ENCODE data around the gene LCE1D.

Gene LCE1D, protein sequence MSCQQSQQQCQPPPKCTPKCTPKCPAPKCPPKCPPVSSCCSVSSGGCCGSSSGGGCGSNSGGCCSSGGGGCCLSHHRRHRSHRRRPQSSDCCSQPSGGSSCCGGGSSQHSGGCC

DNA sequence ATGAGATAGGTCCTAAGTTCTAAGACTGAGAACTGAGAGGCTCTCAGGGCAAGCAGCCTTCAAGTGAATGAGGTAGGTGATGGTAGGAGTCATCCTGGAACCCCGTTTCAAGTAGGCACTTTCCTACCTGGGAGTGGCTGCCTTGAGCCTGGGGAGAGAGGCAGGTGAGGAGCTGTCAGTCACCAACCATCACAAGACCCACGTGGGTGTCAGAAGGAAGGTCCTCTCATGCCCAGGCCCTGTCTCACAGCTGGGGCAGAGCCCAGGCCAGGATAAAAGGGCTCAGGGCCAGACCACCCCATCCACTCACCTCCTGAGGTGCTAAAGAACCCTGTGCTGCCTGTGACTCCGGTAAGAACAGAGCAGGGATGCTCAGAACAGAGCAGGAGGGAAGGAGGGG lies at the start of gene LCE1D:
Gene LCE1D, plus strand, starts transcription at position 301 of the 400 bp plus-strand sequence. CDS start 1,074 bp downstream, outside the sequence.
- no peak for DNase-seq (ENCODE audit: low read depth in 2 of 2)

DNA sequence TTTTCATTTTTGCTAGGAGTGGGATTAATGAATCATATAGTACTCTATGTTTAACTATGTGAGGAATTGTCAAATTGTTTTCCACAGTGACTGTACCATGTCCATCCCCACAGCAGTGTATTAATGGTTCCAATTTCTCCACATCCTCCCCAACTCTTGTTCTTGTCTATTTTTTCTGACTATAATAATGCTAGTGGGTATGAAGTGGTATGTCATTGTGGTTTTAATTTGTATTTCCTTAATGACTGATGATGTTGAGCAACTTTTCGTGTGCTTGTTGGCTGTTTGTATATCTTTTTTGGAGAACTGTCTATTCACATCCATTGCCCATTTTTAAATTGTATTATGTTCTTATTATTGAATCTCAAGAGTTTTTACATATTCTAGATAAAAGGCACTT lies 48.7 kb upstream of the LCE1D start:
- no peak for DNase-seq (ENCODE audit: low read depth in 2 of 2)

DNA sequence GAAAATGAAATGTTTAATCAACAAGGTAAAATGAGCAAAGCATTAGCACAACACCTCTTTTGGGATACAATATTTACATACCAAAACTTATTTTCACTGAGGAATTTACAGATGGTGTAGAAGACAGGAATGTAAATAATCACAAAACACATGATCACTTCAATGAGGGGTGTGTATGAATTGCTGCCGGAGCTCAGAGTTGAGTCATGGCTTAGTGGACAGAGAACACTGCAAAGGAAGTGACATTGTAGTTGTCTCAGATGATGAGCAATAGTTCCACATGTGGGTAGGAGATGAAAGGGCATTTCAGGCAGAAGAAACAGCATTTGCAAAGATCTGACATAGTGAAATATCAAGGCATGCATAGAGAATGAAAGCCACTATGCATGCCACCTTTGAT lies 44.3 kb upstream of the LCE1D start:
- DNase-seq (ENCODE audit: low read depth in 2 of 2) = no peak

DNA sequence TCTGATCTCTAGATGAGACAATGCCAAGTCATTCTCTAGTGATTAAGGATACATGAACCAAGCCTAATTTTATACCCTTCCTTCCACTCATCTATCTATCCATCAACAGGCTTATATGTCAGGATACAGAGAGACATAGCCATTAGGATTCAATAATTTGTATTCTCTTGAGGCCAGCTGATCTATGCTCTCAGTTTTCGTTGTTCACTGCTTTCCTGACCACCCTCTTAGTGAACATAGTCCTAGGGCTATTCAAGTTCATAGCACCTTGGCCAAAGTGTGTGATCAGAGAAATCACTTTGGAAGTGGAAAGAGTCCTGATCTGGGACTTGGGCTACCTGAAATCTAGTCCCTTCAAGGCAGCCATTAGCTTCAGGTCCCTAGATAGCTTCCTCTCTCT lies 42.9 kb upstream of the LCE1D start:
- no peak for DNase-seq (ENCODE audit: low read depth in 2 of 2)

DNA sequence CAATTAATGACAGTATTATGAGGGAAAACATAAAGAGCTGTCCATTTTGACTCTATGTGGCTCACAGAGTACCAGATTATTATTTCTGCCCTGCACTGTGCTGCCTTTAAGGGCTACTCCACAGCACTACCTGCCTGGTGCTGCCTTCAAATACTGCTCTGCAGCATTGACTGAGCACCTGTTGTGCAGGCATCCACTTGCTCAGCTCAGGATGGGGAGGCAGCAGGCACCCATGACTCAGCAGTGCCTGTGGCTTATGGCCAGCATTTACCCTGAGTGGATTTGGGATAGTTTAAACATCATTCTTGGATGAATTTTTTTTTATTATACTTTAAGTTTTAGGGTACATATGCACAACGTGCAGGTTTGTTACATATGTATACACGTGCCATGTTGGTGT lies 39.6 kb upstream of the LCE1D start:
- DNase-seq (ENCODE audit: low read depth in 2 of 2) = no peak

DNA sequence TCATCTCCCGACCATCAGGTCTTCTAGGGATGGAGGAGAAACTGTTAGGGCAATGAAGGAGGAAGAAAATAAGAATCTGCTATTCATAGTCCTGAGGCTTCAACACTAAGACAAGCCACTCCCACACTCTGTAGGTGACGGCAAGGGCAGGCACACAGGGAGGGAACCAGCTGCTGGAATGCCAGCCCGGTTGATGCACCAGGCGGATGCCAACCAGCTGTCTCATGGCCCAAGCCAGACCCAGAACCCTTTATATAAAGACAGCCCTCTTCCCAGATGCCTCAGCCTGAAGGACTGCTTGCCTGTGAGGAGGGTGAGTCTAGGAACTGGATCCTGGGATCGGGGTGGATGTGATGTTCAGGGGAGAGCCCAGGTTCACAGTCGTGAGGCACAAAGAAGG lies 38.8 kb upstream of the LCE1D start, which contains the start of gene KPRP:
Gene KPRP, plus strand, starts transcription at position 279 of the 400 bp plus-strand sequence. CDS start 1,564 bp downstream, outside the sequence.
- DNase-seq (ENCODE audit: low read depth in 2 of 2) = no peak

DNA sequence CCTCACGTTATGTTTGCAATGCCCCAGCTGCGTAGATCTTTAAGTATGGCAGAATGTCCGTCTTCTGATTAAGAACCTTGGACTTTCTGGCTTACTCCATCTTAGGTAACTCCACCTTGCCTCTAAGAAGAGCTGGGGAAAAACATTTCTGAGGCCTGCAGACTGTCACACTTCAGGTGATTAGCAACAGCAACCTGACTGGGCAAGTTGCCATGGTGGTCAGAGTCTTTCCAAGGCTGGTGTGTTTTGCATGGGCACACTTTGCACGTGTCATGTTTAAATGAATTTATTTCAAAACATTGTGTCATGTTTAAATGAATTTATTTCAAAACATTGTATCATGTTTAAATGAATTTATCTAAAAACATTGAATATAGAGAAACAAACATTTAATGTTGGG lies 37.9 kb upstream of the LCE1D start:
- no peak for DNase-seq (ENCODE audit: low read depth in 2 of 2)

DNA sequence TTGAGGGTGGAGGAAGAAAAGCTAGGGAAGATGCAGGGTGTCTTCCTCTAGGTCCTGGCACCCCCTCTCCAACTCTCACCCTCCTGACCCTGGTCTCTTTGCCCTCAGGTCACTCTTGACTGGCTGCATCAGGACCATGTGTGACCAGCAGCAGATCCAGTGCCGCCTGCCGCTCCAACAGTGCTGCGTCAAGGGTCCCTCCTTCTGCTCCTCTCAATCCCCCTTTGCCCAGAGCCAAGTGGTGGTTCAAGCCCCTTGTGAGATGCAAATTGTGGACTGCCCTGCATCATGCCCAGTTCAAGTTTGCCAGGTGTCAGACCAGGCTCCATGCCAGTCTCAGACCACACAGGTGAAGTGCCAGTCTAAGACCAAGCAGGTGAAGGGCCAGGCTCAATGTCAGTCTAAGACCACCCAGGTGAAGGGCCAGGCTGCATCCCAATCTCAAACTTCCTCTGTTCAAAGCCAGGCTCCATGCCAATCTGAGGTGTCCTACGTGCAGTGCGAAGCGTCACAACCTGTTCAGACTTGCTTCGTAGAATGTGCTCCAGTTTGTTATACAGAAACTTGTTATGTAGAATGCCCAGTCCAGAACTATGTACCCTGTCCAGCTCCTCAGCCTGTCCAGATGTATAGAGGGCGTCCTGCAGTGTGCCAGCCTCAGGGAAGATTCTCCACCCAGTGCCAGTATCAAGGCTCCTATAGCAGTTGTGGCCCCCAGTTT lies 36.9 kb upstream of the LCE1D start:
- no peak for DNase-seq (ENCODE audit: low read depth in 2 of 2)

DNA sequence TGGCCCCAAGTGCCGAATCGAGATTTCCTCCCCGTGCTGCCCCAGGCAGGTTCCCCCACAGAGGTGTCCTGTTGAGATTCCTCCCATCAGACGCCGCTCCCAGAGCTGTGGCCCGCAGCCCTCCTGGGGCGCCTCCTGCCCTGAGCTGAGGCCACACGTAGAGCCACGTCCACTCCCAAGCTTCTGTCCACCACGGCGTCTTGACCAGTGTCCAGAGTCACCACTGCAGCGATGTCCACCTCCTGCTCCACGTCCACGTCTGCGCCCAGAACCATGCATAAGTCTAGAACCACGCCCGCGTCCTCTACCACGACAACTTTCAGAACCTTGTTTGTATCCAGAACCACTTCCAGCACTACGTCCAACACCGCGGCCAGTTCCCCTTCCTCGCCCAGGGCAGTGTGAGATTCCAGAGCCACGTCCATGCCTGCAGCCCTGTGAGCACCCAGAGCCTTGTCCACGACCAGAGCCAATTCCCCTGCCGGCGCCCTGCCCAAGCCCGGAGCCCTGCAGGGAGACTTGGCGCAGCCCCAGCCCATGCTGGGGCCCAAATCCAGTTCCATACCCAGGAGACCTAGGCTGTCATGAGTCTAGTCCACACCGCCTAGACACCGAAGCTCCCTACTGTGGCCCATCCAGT lies 35.9 kb upstream of the LCE1D start:
- DNase-seq (ENCODE audit: low read depth in 2 of 2) = no peak

DNA sequence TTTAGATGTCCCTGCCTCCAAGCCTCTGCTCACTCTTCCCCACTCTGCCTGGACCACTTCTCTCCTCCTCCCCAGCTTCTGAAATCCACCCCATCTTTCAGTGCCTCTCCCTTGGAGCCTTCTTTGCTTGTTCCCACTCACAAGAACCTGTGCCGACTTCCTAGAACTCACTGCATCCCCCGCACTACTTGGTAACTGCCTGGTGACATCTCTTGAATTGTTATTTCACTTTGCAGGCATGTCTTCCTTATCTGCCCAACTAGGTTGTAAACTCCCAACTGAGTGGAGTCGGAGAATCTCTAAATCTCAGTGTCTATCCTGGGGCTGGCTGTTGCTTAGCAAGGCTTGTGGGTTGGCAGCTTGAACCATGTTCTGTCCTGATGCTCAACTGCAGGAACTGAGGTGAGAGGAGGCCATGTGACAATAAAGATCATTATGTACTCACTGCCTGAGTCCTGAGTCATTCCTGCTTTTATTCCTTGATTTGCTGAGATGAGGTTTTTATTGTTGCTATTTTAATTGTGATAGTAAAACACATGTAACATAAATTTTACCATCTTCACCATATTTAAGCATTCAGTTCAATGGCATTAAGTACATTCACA lies 34.8 kb upstream of the LCE1D start:
- DNase-seq (ENCODE audit: low read depth in 2 of 2) = no peak

DNA sequence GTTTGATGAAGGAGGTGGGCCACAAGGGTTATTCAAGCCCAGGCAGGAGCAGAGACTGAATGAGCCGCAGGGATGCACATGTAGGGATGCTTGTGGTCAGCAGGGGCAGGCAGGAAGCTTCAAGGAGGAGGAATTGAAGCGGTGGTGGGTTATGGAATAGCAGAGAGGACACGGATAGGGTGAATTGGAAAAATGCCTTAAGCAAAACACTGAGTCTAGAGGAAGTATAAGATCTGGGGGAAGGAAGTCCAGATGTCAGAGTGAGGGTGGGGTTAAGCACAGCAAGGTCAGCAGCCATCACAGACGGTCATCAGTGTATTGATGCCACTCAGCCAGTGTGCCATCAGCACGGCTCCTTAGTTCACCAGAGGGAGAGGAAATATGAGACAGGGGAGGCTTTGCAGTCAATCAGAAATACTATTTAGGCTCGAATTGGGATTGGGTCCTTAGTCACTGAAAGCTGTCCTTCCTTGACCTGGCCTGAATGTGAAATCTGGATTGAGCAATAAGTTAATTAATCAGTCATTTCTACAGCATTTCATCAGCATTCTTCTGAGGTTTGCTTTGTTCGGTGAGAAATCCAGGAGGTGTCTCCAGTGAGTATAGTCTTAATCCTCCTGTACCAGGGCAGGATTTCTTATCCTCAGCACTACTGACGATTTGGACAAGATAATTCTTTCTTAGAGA lies 27.5 kb upstream of the LCE1D start:
- DNase-seq (ENCODE audit: low read depth in 2 of 2) = no peak

DNA sequence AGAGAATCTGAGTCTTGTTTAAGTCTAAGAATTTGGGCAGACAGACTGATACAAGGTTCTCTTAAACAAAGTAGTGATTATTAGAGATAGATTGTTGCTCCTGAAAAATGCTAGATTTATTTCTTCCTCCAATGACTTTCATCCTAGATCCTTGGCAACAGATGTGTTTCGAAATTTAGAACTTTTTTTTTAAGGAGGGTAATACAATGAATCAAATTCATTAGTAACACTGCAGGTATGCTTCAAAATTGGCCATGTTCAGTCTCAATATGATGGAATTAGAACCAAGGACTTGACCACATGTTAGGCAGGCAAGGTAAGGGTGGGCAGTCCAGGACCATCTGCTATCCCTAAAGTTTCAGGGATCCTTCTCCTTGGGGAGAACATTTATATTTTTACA lies 26.1 kb upstream of the LCE1D start:
- DNase-seq (ENCODE audit: low read depth in 2 of 2) = no peak

DNA sequence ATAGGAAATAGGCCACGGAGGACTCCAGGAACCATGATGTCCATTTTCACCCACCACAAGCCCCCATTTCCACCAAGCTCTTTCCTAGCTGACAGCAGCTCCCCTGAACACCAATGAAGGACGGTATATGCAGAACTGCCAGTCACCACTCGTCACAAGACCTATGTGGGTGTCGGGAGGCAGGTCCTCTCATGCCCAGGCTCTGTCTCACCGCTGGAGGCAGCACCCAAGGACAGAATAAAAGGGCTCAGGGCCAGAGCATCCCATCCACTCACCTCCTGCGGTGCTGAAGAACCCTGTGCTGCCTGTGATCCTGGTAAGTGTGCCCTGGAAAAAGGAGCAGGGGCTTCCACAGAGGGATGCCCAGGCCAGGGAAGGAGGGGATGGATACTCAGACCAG lies 21.6 kb upstream of the LCE1D start, which contains the start of gene LCE1F:
Gene LCE1F, plus strand, starts transcription at position 266 of the 400 bp plus-strand sequence. CDS start 1,232 bp downstream, outside the sequence.
- no peak for DNase-seq (ENCODE audit: low read depth in 2 of 2)

DNA sequence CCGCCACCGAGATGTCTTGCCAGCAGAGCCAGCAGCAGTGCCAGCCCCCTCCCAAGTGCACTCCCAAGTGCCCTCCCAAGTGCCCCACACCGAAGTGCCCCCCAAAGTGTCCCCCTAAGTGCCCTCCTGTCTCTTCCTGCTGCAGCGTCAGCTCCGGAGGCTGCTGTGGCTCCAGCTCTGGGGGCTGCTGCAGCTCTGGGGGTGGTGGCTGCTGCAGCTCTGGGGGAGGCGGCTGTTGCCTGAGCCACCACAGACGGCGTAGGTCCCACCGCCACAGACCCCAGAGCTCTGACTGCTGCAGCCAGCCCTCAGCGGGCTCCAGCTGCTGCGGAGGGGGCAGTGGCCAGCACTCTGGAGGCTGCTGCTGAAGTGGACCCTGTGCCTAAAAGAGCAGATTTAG lies 20.2 kb upstream of the LCE1D start:
- DNase-seq (ENCODE audit: low read depth in 2 of 2) = no peak

DNA sequence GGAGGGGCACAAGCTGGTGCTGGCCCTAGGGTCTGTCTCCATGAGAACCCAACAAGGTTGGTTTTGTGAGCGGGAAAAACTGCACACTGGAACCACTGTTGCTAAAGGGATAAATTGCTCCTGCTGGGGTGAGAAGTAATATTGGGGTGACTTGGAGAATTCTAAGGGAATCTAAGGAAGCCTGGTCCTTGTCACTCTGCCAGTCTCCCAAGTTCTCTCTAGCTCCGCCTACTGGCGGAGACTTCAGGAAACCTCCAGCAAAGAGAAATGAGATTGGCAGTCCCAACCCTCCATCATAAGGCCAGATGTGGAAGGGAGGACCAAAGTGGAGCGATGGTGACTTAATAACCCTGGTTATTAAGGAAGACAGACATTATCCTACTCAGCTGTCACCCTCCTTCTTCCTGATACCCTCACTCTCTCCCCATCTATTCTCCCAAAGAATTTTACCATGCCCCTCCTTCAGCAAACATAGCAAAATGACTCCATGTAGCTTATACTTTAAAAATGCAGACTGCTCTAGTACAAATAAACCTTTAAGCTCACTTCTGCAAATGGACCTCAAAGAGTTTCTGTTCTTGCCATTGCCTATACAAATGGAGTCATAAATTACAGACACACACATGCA lies 18.9 kb upstream of the LCE1D start:
- no peak for DNase-seq (ENCODE audit: low read depth in 2 of 2)

DNA sequence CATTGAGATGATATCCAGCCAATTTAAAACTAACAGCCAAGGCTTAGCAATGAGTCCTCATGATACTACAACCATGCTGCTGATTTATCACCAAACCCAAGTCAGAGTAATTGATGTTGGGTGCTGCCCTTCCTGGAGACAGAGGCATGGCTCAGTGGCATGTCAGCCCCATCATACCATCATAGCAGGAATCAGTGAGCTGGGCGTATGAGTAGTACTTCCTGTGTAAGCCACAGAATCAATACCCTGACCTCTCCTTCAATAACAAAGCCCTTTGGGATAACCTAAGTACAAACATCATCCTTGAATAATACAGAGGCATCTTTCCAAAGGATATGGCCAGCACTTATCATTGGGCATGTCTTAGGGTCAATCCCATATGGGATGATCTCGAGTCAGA lies 13.4 kb upstream of the LCE1D start:
- DNase-seq (ENCODE audit: low read depth in 2 of 2) = no peak

DNA sequence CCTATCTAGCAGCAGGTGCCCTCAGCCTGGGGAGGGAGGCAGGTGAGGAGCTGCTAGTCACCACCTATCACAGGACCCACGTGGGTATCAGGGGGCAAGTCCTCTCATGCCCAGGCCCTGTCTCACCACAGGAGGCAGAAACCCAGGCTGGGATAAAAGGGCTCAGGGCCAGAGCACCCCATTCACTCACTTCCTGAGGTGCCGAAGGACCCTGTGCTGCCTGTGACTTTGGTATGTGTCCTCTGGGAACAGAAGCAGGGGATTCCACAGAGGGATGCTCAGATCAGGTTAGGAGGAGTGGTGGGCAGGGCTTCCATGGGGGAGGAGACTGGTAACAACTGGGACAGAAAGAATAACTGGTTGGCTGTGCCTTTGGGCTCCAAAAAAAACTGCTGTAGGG lies 10.4 kb upstream of the LCE1D start, which contains the start of gene LCE1E:
Gene LCE1E, plus strand, starts transcription at position 181 of the 400 bp plus-strand sequence. CDS start 1,043 bp downstream, outside the sequence.
- DNase-seq (ENCODE audit: low read depth in 2 of 2) = no peak

DNA sequence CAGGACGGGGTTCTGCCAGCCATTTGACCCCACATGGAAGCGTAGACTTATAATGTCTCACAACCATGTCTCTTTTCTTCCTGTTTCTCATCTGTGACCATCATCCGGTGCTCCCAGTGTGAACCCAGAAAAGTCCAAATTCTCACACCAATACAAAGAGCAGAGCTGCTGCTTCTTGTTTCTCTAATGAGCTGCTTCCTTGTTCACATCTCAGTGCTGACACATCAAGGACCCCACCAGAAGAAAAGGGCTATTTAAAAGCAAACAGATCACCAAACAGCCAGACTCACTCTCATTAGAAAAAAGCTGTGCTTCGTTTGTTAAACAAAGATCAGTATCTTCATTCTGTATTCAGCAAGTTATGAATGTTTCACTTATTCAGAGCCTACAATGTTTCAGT lies 835 bp upstream of the LCE1D start:
- DNase-seq (ENCODE audit: low read depth in 2 of 2) = no peak

DNA sequence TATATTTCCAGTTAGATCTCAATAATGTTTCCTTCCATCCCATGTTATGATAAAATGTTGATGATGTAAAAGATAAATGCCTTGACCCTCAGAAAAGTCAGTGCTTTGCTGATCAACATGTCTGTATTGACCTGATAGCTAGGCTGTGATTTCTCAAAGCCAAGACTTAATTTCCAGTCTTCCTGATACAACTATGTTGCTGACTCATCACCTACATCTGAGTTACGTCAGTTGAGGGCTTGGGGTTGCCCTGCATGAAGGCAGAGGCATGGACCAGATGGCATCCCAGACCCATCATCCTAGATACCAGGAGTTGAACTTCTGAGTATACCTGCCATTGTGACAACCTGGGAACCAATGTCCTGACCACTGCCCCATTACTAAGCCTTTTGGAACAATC lies 4.8 kb downstream of the LCE1D start:
- no peak for DNase-seq (ENCODE audit: low read depth in 2 of 2)

DNA sequence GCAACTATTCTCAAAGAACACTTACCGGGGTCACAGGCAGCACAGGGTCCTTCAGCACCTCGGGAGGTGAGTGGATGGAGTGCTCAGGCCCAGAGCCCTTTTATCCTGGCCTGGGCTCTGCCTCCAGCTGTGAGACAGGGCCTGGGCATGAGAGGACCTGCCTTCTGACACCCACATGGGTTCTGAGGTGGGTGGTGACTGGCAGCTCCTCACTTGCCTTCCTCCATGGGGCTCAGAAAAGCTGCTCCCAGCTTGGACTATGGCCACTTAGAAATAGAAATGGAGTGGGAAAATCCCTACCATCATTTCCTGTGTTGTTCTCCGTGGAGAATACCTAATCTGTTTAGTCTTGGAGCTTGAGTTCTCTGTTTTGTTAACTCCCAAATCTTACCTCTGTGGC lies 10.1 kb downstream of the LCE1D start, which contains the start of gene LCE1C:
Gene LCE1C, minus strand, starts transcription at position 76 of the 400 bp plus-strand sequence. CDS start 1,173 bp downstream, outside the sequence.
- no peak for DNase-seq (ENCODE audit: low read depth in 2 of 2)

DNA sequence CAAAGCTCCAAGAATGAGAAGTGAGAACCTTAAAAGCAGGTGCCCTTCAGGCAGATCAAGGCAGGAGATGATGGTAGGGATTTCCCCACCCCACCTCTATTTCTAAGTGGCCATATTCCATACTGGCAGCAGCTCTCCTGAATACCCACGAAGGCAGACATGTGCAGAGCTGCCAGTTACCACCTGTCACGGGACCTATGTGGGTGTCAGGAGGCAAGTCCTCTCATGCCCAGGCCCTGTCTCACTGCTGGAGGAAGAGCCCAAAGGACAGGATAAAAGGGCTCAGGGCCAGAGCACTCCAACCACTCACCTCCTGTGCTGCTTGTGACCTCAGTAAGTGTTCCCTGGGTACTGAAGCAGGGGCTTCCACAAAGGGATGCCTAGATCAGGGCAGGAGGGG lies 14.5 kb downstream of the LCE1D start:
- DNase-seq (ENCODE audit: low read depth in 2 of 2) = no peak
